ENCODE measurements around the gene PITRM1.
A peak's percentile ranks its signal among the peaks of the same experiment; 100 is the strongest.

Gene PITRM1

GRCh38 chr10:3136763-3137611 is 35.6 kb downstream of the PITRM1 start:
- Mint-ChIP-seq H3K27ac (peak overlapping the region; percentile 21), H3K4me3 (no peak overlapping the region), H3K9me3 (no peaks in the 10 kb centered on the region), H3K27me3 (ENCODE audit: low read depth, poor library complexity) (no peaks in the 10 kb centered on the region), H3K36me3 (ENCODE audit: low read depth) (peaks cover 84% of the 10 kb centered on the region), H3K4me1 (no peaks in the 10 kb centered on the region)
- no peak for DNase-seq
- TF ChIP-seq CTCF (IDR thresholded peaks at IDR 0.05), result no peak

- TF ChIP-seq CTCF (IDR thresholded peaks at IDR 0.05), result no peak
- peaks cover 86% of the 10 kb centered on the region for H3K36me3 Mint-ChIP-seq (ENCODE audit: low read depth)
- H3K27me3 Mint-ChIP-seq (ENCODE audit: low read depth, poor library complexity), result no peaks in the 10 kb centered on the region
- H3K9me3 Mint-ChIP-seq, result no peaks in the 10 kb centered on the region
- no peak overlapping the region for H3K4me3 Mint-ChIP-seq
- H3K27ac Mint-ChIP-seq, result peak overlapping the region; percentile 21
- H3K4me1 Mint-ChIP-seq, result no peaks in the 10 kb centered on the region
- DNase-seq, result no peak
These were observed 36.2 kb downstream of the PITRM1 start for GRCh38 chr10:3136336-3136735.

- Mint-ChIP-seq H3K27me3 (ENCODE audit: low read depth, poor library complexity) (no peaks in the 10 kb centered on the region), H3K27ac (no peak overlapping the region), H3K36me3 (ENCODE audit: low read depth) (peaks cover 85% of the 10 kb centered on the region)
These were observed 37.6 kb downstream of the PITRM1 start for GRCh38 chr10:3135006-3135405.

GRCh38 chr10:3133948-3134347 is 38.6 kb downstream of the PITRM1 start:
- Mint-ChIP-seq H3K27me3 (ENCODE audit: low read depth, poor library complexity) (peaks cover 4% of the 10 kb centered on the region), H3K4me3 (no peak overlapping the region), H3K9me3 (no peaks in the 10 kb centered on the region), H3K36me3 (ENCODE audit: low read depth) (peaks cover 84% of the 10 kb centered on the region), H3K27ac (peak overlapping the region; percentile 69), H3K4me1 (no peaks in the 10 kb centered on the region)
- no peak for TF ChIP-seq CTCF (IDR thresholded peaks at IDR 0.05)
- DNase-seq, result no peak

More at GRCh38 chr10:3135006-3135405, 37.6 kb downstream of the PITRM1 start:
- Mint-ChIP-seq H3K4me1 (no peaks in the 10 kb centered on the region), H3K4me3 (no peak overlapping the region), H3K9me3 (no peaks in the 10 kb centered on the region)
- TF ChIP-seq CTCF (IDR thresholded peaks at IDR 0.05), result no peak
- no peak for DNase-seq

GRCh38 chr10:3132036-3133025 is 40.3 kb downstream of the PITRM1 start:
- H3K36me3 Mint-ChIP-seq (ENCODE audit: low read depth), result peaks cover 80% of the 10 kb centered on the region
- TF ChIP-seq CTCF (IDR thresholded peaks at IDR 0.05), result no peak
- H3K27me3 Mint-ChIP-seq (ENCODE audit: low read depth, poor library complexity), result peaks cover 5% of the 10 kb centered on the region
- H3K4me3 Mint-ChIP-seq, result no peak overlapping the region
- peak overlapping the region; percentile 18 for H3K27ac Mint-ChIP-seq
- DNase-seq, result no peak
- no peaks in the 10 kb centered on the region for H3K9me3 Mint-ChIP-seq
- H3K4me1 Mint-ChIP-seq, result peaks cover 12% of the 10 kb centered on the region

Measured in nephron progenitor cell (in vitro differentiated cells).